ENCODE measurements around the gene ADAM33. TPM values are rescaled to one million over a fixed set of nuclear protein-coding genes. Genes with fewer than 3 reads are reported as not detected.
A peak's percentile ranks its signal among the peaks of the same experiment; 100 is the strongest.

The ADAM33 gene
- polyA plus RNA-seq, 2 of the 4 experiments (the other 2 are of a cell fraction): 0.08 to 0.14 TPM

DNA sequence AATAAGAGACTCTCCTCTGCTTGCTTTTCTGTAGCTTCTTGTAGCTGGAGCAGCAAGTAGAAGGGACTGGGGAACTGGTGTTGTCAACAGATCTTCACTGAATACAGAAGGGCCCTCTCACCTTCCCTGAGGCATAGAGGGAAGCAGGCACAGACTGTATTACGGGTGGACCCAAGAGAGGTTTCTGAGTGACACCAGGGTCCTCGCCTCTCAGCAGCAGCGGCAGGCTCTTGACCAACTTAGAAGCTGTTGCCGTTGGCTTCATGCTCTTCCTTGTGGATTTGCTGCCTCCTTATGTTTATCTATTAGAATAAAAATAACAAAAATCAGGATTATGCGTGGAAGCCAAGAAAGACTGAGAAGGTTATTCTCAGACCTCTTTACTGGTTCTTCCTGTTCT lies 50.3 kb downstream of the ADAM33 start:
- no peak for FAIRE-seq
- CTCF ChIA-PET: interaction anchor here (1.0 to 2.1 kb wide), 4 partner anchors 9 to 79 kb away, joined by 3 to 8 read pairs (median 4); no protein-coding TSS in a partner anchor
- POLR2A ChIA-PET: no interaction called here
- no peak overlapping the region for H3K27ac ChIP-seq
- no peak overlapping the region for H3K4me2 ChIP-seq
- H3K4me3 ChIP-seq: no peak overlapping the region
- DNase-seq (ENCODE audit: low read depth in 1 of 2, low spot score in 1 of 2): no peak
- no peaks in the 10 kb centered on the region for H3K4me1 ChIP-seq
- H3K9me3 ChIP-seq: no peaks in the 10 kb centered on the region
- TF ChIP-seq, protein P1, sequence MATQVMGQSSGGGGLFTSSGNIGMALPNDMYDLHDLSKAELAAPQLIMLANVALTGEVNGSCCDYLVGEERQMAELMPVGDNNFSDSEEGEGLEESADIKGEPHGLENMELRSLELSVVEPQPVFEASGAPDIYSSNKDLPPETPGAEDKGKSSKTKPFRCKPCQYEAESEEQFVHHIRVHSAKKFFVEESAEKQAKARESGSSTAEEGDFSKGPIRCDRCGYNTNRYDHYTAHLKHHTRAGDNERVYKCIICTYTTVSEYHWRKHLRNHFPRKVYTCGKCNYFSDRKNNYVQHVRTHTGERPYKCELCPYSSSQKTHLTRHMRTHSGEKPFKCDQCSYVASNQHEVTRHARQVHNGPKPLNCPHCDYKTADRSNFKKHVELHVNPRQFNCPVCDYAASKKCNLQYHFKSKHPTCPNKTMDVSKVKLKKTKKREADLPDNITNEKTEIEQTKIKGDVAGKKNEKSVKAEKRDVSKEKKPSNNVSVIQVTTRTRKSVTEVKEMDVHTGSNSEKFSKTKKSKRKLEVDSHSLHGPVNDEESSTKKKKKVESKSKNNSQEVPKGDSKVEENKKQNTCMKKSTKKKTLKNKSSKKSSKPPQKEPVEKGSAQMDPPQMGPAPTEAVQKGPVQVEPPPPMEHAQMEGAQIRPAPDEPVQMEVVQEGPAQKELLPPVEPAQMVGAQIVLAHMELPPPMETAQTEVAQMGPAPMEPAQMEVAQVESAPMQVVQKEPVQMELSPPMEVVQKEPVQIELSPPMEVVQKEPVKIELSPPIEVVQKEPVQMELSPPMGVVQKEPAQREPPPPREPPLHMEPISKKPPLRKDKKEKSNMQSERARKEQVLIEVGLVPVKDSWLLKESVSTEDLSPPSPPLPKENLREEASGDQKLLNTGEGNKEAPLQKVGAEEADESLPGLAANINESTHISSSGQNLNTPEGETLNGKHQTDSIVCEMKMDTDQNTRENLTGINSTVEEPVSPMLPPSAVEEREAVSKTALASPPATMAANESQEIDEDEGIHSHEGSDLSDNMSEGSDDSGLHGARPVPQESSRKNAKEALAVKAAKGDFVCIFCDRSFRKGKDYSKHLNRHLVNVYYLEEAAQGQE (IDR thresholded peaks at IDR 0.05): no peak
- TF ChIP-seq KDM1A (IDR thresholded peaks at IDR 0.05; ENCODE audit: low read depth) (no peak), HOXB5 (CRISPR knock-in tag; IDR thresholded peaks at IDR 0.05) (no peak), KDM5A (IDR thresholded peaks at IDR 0.05) (no peak), HDAC2 (IDR thresholded peaks at IDR 0.05) (no peak), MYC (IDR thresholded peaks at IDR 0.05; ENCODE audit: borderline replicate concordance, low read length) (no peak)
- TF ChIP-seq, protein P2, sequence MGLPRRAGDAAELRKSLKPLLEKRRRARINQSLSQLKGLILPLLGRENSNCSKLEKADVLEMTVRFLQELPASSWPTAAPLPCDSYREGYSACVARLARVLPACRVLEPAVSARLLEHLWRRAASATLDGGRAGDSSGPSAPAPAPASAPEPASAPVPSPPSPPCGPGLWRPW (IDR thresholded peaks at IDR 0.05): no peak
- no peak for ATAC-seq
- WGBS (ENCODE audit: missing lambda C conversion rate): 88% methylated on average over 5 of the region's 5 CpGs

DNA sequence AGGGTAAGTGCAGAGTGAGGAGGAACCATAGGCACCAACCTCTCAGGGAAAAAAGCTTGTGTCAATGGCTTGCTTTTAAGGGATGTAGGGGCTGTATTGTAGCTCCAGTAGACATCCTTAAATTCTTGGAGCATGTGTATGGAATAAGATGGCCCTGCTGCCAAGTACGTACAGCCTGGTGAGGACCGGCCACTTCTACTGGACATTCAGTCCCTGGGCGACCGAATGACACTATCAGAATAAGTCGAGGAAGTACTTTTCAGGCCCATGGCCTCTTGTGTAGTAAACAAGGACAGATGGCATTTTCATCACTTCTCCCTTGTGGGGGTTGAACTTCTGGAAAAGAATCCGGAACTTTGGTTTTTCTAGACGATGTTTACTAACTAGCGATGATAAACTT lies 51.4 kb downstream of the ADAM33 start:
- no peaks in the 10 kb centered on the region for H3K9me3 ChIP-seq
- WGBS (ENCODE audit: missing lambda C conversion rate): 94% methylated on average over 8 of the region's 8 CpGs
- ATAC-seq (no peak), FAIRE-seq (no peak), DNase-seq (ENCODE audit: low read depth in 1 of 2, low spot score in 1 of 2) (no peak)
- POLR2A ChIA-PET: interaction anchor here (0.6 kb wide), 1 partner anchor 314 kb away, joined by 3 read pairs; no protein-coding TSS in a partner anchor
- CTCF ChIA-PET: interaction anchor here (0.6 to 2.1 kb wide), 7 partner anchors 14 to 202 kb away, joined by 3 to 8 read pairs (median 3); no protein-coding TSS in a partner anchor
- H3K27ac ChIP-seq: no peak overlapping the region
- no peak for TF ChIP-seq SMC3 (IDR thresholded peaks at IDR 0.05)
- TF ChIP-seq ZSCAN20 (CRISPR knock-in tag; IDR thresholded peaks at IDR 0.05): no peak
- no peak for TF ChIP-seq POLR2AphosphoS2 (conservative IDR thresholded peaks at IDR 0.05; ENCODE audit: low read length)
- TF ChIP-seq HOXB13 (CRISPR knock-in tag; IDR thresholded peaks at IDR 0.05; ENCODE audit: low read depth): no peak
- no peaks in the 10 kb centered on the region for H3K4me1 ChIP-seq
- H3K4me3 ChIP-seq: no peak overlapping the region
- H3K4me2 ChIP-seq: no peak overlapping the region

DNA sequence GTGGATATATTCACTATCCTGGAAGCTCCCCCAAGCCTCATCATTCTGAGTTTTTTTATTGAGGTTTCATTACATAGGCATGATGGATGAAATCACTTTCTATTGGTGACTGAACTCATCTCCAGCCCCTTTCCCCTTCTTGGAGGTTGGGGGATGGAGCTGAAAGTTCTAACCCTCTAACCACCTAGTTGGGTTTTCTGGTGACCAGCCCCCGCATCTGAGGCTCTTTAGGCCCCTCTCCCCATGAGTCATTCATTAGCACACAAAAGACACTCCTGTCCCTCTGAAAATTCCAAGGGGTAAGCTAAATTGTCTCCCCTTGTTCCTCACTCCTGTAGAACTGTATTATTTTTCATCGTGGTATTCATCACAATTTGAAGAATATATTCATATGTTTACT lies 51.9 kb downstream of the ADAM33 start:
- ChIA-PET POLR2A (no interaction called here), CTCF (interaction anchor here (0.6 to 2.1 kb wide), 5 partner anchors 14 to 189 kb away, joined by 3 to 5 read pairs (median 3); no protein-coding TSS in a partner anchor)
- 70% methylated on average over 2 of the region's 2 CpGs for whole genome bisulfite sequencing (ENCODE audit: missing lambda C conversion rate)
- no peak for ATAC-seq
- H3K4me1 ChIP-seq: no peaks in the 10 kb centered on the region
- H3K4me2 ChIP-seq: no peak overlapping the region
- no peak overlapping the region for H3K4me3 ChIP-seq
- no peak for DNase-seq (ENCODE audit: low read depth in 1 of 2, low spot score in 1 of 2)
- H3K27ac ChIP-seq: no peak overlapping the region
- FAIRE-seq: peak; percentile 63
- no peaks in the 10 kb centered on the region for H3K9me3 ChIP-seq
- TF ChIP-seq HDAC2 (IDR thresholded peaks at IDR 0.05) (no peak), EHF (CRISPR knock-in tag; IDR thresholded peaks at IDR 0.05) (no peak), CHD4 (IDR thresholded peaks at IDR 0.05; ENCODE audit: borderline replicate concordance) (no peak), EHMT2 (IDR thresholded peaks at IDR 0.05; ENCODE audit: low read depth) (no peak), KDM5A (IDR thresholded peaks at IDR 0.05) (no peak), RNF2 (IDR thresholded peaks at IDR 0.05; ENCODE audit: borderline replicate concordance, low read depth) (no peak), JUNB (IDR thresholded peaks at IDR 0.05) (no peak)
- TF ChIP-seq, protein P3, sequence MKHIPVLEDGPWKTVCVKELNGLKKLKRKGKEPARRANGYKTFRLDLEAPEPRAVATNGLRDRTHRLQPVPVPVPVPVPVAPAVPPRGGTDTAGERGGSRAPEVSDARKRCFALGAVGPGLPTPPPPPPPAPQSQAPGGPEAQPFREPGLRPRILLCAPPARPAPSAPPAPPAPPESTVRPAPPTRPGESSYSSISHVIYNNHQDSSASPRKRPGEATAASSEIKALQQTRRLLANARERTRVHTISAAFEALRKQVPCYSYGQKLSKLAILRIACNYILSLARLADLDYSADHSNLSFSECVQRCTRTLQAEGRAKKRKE (CRISPR knock-in tag; IDR thresholded peaks at IDR 0.05; ENCODE audit: low read depth): no peak

All from A549 (cell line).